Measurements from ENCODE around the gene LRRC27.

DNA sequence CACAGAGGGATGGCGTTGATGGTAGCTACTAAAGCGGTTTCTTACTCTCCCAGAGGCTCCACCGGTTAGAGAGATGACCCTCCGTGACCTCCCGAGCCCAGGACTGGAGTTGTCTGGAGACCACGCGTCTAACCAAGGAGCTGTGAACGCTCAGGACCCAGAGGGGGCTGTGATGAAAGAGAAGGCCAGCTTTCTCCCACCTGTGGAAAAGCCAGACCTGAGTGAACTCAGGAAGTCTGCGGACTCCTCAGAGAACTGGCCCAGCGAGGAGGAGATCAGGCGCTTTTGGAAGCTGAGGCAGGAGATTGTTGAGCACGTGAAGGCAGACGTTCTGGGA is 15.9 kb downstream of the LRRC27 start:
- TF ChIP-seq, protein P1, sequence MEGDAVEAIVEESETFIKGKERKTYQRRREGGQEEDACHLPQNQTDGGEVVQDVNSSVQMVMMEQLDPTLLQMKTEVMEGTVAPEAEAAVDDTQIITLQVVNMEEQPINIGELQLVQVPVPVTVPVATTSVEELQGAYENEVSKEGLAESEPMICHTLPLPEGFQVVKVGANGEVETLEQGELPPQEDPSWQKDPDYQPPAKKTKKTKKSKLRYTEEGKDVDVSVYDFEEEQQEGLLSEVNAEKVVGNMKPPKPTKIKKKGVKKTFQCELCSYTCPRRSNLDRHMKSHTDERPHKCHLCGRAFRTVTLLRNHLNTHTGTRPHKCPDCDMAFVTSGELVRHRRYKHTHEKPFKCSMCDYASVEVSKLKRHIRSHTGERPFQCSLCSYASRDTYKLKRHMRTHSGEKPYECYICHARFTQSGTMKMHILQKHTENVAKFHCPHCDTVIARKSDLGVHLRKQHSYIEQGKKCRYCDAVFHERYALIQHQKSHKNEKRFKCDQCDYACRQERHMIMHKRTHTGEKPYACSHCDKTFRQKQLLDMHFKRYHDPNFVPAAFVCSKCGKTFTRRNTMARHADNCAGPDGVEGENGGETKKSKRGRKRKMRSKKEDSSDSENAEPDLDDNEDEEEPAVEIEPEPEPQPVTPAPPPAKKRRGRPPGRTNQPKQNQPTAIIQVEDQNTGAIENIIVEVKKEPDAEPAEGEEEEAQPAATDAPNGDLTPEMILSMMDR (conservative IDR thresholded peaks at IDR 0.05; ENCODE audit: low read depth, low read length), result no peak
- TF ChIP-seq EZH2 (IDR thresholded peaks at IDR 0.05; ENCODE audit: low read length, unreplicated experiment) (no peak), EZH2phosphoT487 (IDR thresholded peaks at IDR 0.05; ENCODE audit: borderline replicate concordance, low read length) (no peak)
